ENCODE data around the gene AFF1. TPM values are rescaled to one million over a fixed set of nuclear protein-coding genes. Genes with fewer than 3 reads are reported as not detected.

The AFF1 gene
- total RNA-seq, 4 donors from 2014 or later: 155 to 238 (median 192) TPM

GRCh38 chr4:87103691-87104187, 168.9 kb downstream of the AFF1 start:
- TF ChIP-seq POLR2A (IDR thresholded peaks at IDR 0.05): no peak
- TF ChIP-seq, protein P1, sequence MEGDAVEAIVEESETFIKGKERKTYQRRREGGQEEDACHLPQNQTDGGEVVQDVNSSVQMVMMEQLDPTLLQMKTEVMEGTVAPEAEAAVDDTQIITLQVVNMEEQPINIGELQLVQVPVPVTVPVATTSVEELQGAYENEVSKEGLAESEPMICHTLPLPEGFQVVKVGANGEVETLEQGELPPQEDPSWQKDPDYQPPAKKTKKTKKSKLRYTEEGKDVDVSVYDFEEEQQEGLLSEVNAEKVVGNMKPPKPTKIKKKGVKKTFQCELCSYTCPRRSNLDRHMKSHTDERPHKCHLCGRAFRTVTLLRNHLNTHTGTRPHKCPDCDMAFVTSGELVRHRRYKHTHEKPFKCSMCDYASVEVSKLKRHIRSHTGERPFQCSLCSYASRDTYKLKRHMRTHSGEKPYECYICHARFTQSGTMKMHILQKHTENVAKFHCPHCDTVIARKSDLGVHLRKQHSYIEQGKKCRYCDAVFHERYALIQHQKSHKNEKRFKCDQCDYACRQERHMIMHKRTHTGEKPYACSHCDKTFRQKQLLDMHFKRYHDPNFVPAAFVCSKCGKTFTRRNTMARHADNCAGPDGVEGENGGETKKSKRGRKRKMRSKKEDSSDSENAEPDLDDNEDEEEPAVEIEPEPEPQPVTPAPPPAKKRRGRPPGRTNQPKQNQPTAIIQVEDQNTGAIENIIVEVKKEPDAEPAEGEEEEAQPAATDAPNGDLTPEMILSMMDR (IDR thresholded peaks at IDR 0.05): no peak
- Histone ChIP-seq H3K36me3 (peaks cover 5 to 7% of the 10 kb centered on the region in 2 donors), H3K4me1 (peaks cover 65 to 89% of the 10 kb centered on the region in 2 donors), H3K4me3 (replicated peaks in 1 of 3) (no peak overlapping the region), H3K27ac (peak overlapping the region; percentile 34 to 82 (median 56)), H3K27me3 (no peaks in the 10 kb centered on the region), H3K9me3 (no peaks in the 10 kb centered on the region)
- 80 to 84% methylated on average over 2 of the region's 2 CpGs for WGBS, 2 donors
- intact Hi-C loops (cut with DNase I): no loop called here
- no peak for DNase-seq

DNA sequence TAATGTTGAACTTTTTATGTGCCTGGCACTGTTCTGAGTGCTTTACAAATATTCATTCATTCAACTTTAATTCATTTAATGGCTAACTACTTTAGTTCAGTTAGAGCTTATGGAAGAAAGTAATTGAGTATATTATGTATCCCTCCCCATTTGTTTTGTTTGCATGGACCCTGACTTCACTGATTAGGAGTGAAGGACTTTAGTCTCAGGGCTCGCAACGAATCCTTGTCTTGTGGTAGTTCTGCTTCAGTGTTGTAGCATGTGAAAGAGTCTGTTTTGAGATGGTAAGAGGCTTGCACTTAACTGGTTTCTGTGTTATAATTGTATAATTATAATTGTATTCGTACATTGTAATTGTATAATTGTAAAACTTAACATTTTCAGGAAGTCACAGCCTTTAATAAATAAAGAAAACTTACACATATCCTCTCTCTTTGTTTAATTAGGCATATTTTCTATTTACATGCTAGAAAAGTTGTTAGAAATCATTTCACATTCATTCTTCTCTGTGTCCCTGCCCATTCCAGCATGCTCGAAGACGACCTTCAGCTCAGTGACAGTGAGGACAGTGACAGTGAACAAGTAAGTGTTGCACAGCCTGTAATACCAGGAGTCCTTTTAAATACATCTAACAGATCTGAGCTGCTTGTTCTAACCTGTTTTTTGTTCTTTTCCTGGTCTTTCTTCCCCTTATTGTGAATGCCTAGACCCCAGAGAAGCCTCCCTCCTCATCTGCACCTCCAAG, 170.5 kb downstream of the AFF1 start:
- 73 to 75% methylated on average over 5 of the region's 5 CpGs for WGBS, 2 donors
- TF ChIP-seq, protein P1 (IDR thresholded peaks at IDR 0.05): no peak
- TF ChIP-seq POLR2A (IDR thresholded peaks at IDR 0.05): no peak
- Histone ChIP-seq H3K27me3 (no peaks in the 10 kb centered on the region), H3K27ac (peak overlapping the region; percentile 22 to 82 (median 42)), H3K4me3 (replicated peaks in 1 of 3) (no peak overlapping the region), H3K36me3 (peaks cover 5 to 12% of the 10 kb centered on the region in 2 donors), H3K4me1 (peaks cover 52 to 86% of the 10 kb centered on the region in 2 donors), H3K9me3 (no peaks in the 10 kb centered on the region)
- intact Hi-C loops (cut with DNase I): no loop called here
- DNase-seq: no peak

GRCh38 chr4:87108142-87108546, 173.3 kb downstream of the AFF1 start:
- no peaks in the 10 kb centered on the region for H3K9me3 ChIP-seq
- intact Hi-C loops (cut with DNase I): no loop called here
- peak; percentile 69 to 76 for DNase-seq
- WGBS, 2 donors: 27 to 44% methylated on average over 5 of the region's 5 CpGs
- peak in 1 of 2 donors; percentile 65 for TF ChIP-seq POLR2A (IDR thresholded peaks at IDR 0.05)
- TF ChIP-seq, protein P1 (IDR thresholded peaks at IDR 0.05): peak in 1 of 6 experiments; percentile 4
- H3K4me3 ChIP-seq (replicated peaks in 1 of 3): no peak overlapping the region
- no peaks in the 10 kb centered on the region for H3K27me3 ChIP-seq
- H3K4me1 ChIP-seq: peaks cover 45 to 66% of the 10 kb centered on the region in 2 donors
- H3K27ac ChIP-seq: peak overlapping the region; percentile 81 to 86 (median 82)
- peaks cover 8 to 22% of the 10 kb centered on the region in 2 donors for H3K36me3 ChIP-seq

DNA sequence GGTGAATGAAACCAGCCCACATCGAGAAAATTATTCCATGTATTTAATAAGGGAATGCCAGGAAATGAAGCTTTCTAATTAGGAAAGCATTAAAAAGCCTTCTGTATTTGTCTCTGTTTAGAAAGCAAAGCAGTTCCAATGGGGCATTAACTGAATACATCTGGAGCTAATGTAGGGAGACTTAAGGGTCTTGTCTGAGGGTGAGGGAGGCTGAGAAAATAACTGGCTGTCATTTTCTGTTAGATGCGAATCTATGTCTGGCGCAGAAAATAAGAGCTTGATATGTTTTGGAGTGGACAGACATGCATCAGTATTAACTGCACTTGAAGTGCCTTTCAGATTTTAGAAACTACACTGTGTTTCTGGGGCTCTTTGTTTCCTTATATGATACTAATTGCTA, 174.3 kb downstream of the AFF1 start:
- Histone ChIP-seq H3K27me3 (no peaks in the 10 kb centered on the region), H3K36me3 (peaks cover 9 to 22% of the 10 kb centered on the region in 2 donors), H3K4me3 (replicated peaks in 1 of 3) (no peak overlapping the region), H3K27ac (peak overlapping the region; percentile 81 to 86 (median 82)), H3K4me1 (peaks cover 37 to 56% of the 10 kb centered on the region in 2 donors), H3K9me3 (no peaks in the 10 kb centered on the region)
- intact Hi-C loops (cut with DNase I): no loop called here
- DNase-seq: no peak
- 67 to 83% methylated on average over 3 of the region's 3 CpGs for WGBS, 2 donors
- TF ChIP-seq, protein P1 (IDR thresholded peaks at IDR 0.05): no peak
- no peak for TF ChIP-seq POLR2A (IDR thresholded peaks at IDR 0.05)

DNA sequence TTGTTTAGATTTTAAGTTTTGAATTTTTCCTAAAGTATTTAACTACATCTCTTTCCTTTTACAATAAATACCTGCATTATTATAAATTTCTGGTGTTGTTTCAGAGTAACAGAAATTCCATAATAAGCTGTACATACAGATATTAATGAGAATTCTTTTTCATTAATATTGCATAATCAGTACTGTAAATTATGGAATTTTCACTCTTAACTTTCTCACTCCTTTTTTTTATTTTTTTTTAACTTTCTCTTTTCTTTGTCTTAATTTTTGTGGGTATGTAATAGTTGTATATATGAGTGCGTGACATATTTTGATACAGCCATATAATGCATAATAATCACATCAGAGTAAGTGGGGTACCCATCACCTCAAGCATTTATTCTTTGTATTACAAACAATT, 175.1 kb downstream of the AFF1 start:
- TF ChIP-seq, protein P1 (IDR thresholded peaks at IDR 0.05): no peak
- no peak for TF ChIP-seq POLR2A (IDR thresholded peaks at IDR 0.05)
- no peaks in the 10 kb centered on the region for H3K9me3 ChIP-seq
- 92 to 100% methylated on average over 1 of the region's 1 CpG for WGBS, 2 donors
- peak overlapping the region; percentile 81 to 86 (median 82) for H3K27ac ChIP-seq
- H3K4me3 ChIP-seq (replicated peaks in 1 of 3): no peak overlapping the region
- intact Hi-C loops (cut with DNase I): no loop called here
- H3K4me1 ChIP-seq: peaks cover 30 to 55% of the 10 kb centered on the region in 2 donors
- no peak for DNase-seq
- H3K36me3 ChIP-seq: peaks cover 14 to 29% of the 10 kb centered on the region in 2 donors
- no peaks in the 10 kb centered on the region for H3K27me3 ChIP-seq

Data from thyroid gland (tissue), 4 donors.